Astrocyte (in vitro differentiated cells and primary cell): ENCODE results near the gene ERC1. TPM values are rescaled to one million over a fixed set of nuclear protein-coding genes. Genes with fewer than 3 reads are reported as not detected.

Experiments used
- DNase-seq: peaks from one replicate; pipeline ENCODE4 v3.0.0-alpha.2; 2010; ENCODE audit warnings: low read depth
- FAIRE-seq: peaks from 2 replicates; lab custom pipeline; 2011; peaks lifted over from hg19 to GRCh38; lab: Jason Lieb, UNC
- H2AFZ ChIP-seq: 2 replicates; pipeline ENCODE4 v1.6.0; 2012; ENCODE audit warnings: low read depth, low read length, inconsistent platforms
- H3K27ac ChIP-seq: 2 replicates; pipeline ENCODE4 v1.5.1; 2011; ENCODE audit warnings: low read depth, low read length, inconsistent platforms
- H3K27me3 ChIP-seq: 2 replicates; pipeline ENCODE4 v1.6.0; 2011; ENCODE audit warnings: low read length, inconsistent platforms; ENCODE audit not compliant: insufficient read depth
- H3K36me3 ChIP-seq: 2 replicates; pipeline ENCODE4 v1.5.1; 2011; ENCODE audit warnings: low read length, inconsistent platforms; ENCODE audit not compliant: insufficient read depth
- H3K4me1 ChIP-seq: 2 replicates; pipeline ENCODE4 v1.5.1; 2011; ENCODE audit warnings: low read length, inconsistent platforms; ENCODE audit not compliant: insufficient read depth
- H3K4me2 ChIP-seq: 2 replicates; pipeline ENCODE4 v1.6.0; 2012; ENCODE audit warnings: low read length, inconsistent platforms
- H3K4me3 ChIP-seq: 2 replicates; pipeline ENCODE4 v1.5.1; 2011; ENCODE audit warnings: low read depth, mild to moderate bottlenecking, low read length, inconsistent platforms; ENCODE audit not compliant: insufficient read depth
- H3K79me2 ChIP-seq: 2 replicates; pipeline ENCODE4 v1.6.0; 2012; ENCODE audit warnings: mild to moderate bottlenecking, low read length, inconsistent platforms; ENCODE audit not compliant: insufficient read depth
- H3K9ac ChIP-seq: 2 replicates; pipeline ENCODE4 v1.6.0; 2012; ENCODE audit warnings: mild to moderate bottlenecking, low read length, inconsistent platforms
- H3K9me3 ChIP-seq: 2 replicates; pipeline ENCODE4 v1.5.1; 2012; ENCODE audit warnings: low read depth, mild to moderate bottlenecking, low read length, inconsistent platforms; ENCODE audit not compliant: insufficient read depth
- H4K20me1 ChIP-seq: 2 replicates; pipeline ENCODE4 v1.6.0; 2012; ENCODE audit warnings: low read length, inconsistent platforms; ENCODE audit not compliant: insufficient read depth
- H3K27ac Mint-ChIP-seq: one replicate; pipeline ENCODE4 v1.8.0; 2021; ENCODE audit warnings: mild to moderate bottlenecking, mixed read lengths; ENCODE audit not compliant: unreplicated experiment
- H3K27me3 Mint-ChIP-seq: one replicate; pipeline ENCODE4 v1.8.0; 2021; ENCODE audit warnings: low read depth, mixed read lengths; ENCODE audit not compliant: unreplicated experiment
- H3K36me3 Mint-ChIP-seq: one replicate; pipeline ENCODE4 v1.8.0; 2021; ENCODE audit warnings: low read depth, mixed read lengths; ENCODE audit not compliant: unreplicated experiment
- H3K4me1 Mint-ChIP-seq: one replicate; pipeline ENCODE4 v1.8.0; 2021; ENCODE audit warnings: low read depth, mixed read lengths; ENCODE audit not compliant: unreplicated experiment
- H3K4me3 Mint-ChIP-seq: one replicate; pipeline ENCODE4 v1.8.0; 2021; ENCODE audit warnings: mild to moderate bottlenecking, moderate library complexity, mixed read lengths; ENCODE audit not compliant: unreplicated experiment
- H3K9me3 Mint-ChIP-seq: one replicate; pipeline ENCODE4 v1.8.0; 2021; ENCODE audit warnings: mild to moderate bottlenecking, mixed read lengths; ENCODE audit not compliant: unreplicated experiment
- EZH2 ChIP-seq: IDR thresholded peaks from 2 replicates; pipeline ENCODE4 v1.6.1; 2012; ENCODE audit warnings: mild to moderate bottlenecking, low read length, inconsistent platforms; ENCODE audit not compliant: insufficient read depth
- total RNA-seq: library from RNA; stranded (reverse); gene quantifications from 2 replicates; pipeline ENCODE4 v1.2.1, GENCODE V29; 2021
- TF ChIP-seq, protein P1 (sequence below): IDR thresholded peaks from 2 replicates; pipeline ENCODE4 v1.5.1; 2011; ENCODE audit warnings: low read depth, mild to moderate bottlenecking, inconsistent platforms, low read length, moderate library complexity; ENCODE audit not compliant: insufficient read depth

The ERC1 gene
- total RNA-seq, 1 donor from 2014 or later, result 67.1 TPM

GRCh38 chr12:1467710-1468109, 476.7 kb downstream of the ERC1 start:
- FAIRE-seq, result no peak

GRCh38 chr12:1469070-1469469, 478.0 kb downstream of the ERC1 start:
- Histone ChIP-seq H3K4me1 (peaks cover 31% of the 10 kb centered on the region), H3K9me3 (no peaks in the 10 kb centered on the region), H3K4me2 (no peak overlapping the region), H3K27ac (no peak overlapping the region), H3K79me2 (no peaks in the 10 kb centered on the region), H3K36me3 (no peaks in the 10 kb centered on the region), H2AFZ (no peak overlapping the region), H3K27me3 (no peaks in the 10 kb centered on the region), H3K9ac (no peak overlapping the region), H4K20me1 (no peaks in the 10 kb centered on the region), H3K4me3 (no peak overlapping the region)
- DNase-seq, result no peak
- no peak for FAIRE-seq
- H3K27ac Mint-ChIP-seq, result no peak overlapping the region
- H3K36me3 Mint-ChIP-seq, result peaks cover 19% of the 10 kb centered on the region
- TF ChIP-seq, protein P1, sequence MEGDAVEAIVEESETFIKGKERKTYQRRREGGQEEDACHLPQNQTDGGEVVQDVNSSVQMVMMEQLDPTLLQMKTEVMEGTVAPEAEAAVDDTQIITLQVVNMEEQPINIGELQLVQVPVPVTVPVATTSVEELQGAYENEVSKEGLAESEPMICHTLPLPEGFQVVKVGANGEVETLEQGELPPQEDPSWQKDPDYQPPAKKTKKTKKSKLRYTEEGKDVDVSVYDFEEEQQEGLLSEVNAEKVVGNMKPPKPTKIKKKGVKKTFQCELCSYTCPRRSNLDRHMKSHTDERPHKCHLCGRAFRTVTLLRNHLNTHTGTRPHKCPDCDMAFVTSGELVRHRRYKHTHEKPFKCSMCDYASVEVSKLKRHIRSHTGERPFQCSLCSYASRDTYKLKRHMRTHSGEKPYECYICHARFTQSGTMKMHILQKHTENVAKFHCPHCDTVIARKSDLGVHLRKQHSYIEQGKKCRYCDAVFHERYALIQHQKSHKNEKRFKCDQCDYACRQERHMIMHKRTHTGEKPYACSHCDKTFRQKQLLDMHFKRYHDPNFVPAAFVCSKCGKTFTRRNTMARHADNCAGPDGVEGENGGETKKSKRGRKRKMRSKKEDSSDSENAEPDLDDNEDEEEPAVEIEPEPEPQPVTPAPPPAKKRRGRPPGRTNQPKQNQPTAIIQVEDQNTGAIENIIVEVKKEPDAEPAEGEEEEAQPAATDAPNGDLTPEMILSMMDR, result no peak
- no peak for TF ChIP-seq EZH2
- no peaks in the 10 kb centered on the region for H3K9me3 Mint-ChIP-seq
- H3K27me3 Mint-ChIP-seq, result no peaks in the 10 kb centered on the region
- peaks cover 20% of the 10 kb centered on the region for H3K4me1 Mint-ChIP-seq
- no peak overlapping the region for H3K4me3 Mint-ChIP-seq

More at GRCh38 chr12:1467710-1468109, 476.7 kb downstream of the ERC1 start:
- DNase-seq, result no peak
- no peak overlapping the region for H3K4me3 ChIP-seq
- Mint-ChIP-seq H3K4me3 (no peak overlapping the region), H3K27me3 (no peaks in the 10 kb centered on the region), H3K9me3 (no peaks in the 10 kb centered on the region), H3K36me3 (peaks cover 19% of the 10 kb centered on the region), H3K27ac (no peak overlapping the region), H3K4me1 (peaks cover 14% of the 10 kb centered on the region)
- no peaks in the 10 kb centered on the region for H3K36me3 ChIP-seq
- TF ChIP-seq, protein P1, result no peak
- TF ChIP-seq EZH2, result no peak
- H3K79me2 ChIP-seq, result no peaks in the 10 kb centered on the region
- H3K27ac ChIP-seq, result no peak overlapping the region
- H3K4me1 ChIP-seq, result peaks cover 22% of the 10 kb centered on the region
- H3K4me2 ChIP-seq, result no peak overlapping the region
- H3K9me3 ChIP-seq, result no peaks in the 10 kb centered on the region
- no peaks in the 10 kb centered on the region for H3K27me3 ChIP-seq
- no peaks in the 10 kb centered on the region for H4K20me1 ChIP-seq
- H3K9ac ChIP-seq, result no peak overlapping the region
- no peak overlapping the region for H2AFZ ChIP-seq

DNA sequence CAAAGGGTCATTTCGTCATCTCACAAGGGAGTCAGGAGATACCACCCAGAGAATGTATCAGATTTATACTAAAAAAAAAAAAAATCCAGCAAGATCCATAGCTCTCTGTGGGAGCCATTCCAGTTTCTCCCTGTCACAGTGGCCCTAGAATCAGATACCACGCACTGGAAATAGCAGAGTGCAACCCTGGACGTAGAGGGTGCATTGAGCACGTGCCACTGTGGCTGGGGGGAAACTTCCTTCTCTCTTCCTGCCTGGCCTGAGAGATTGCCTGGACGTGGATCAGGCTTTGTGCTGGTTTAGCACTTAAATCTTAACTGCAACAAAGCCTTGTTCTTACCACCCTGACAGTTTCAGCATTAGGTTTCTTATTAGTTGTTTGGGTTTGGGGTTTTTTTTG, 479.0 kb downstream of the ERC1 start:
- DNase-seq (no peak), FAIRE-seq (no peak)
- peaks cover 15% of the 10 kb centered on the region for H3K36me3 Mint-ChIP-seq
- no peaks in the 10 kb centered on the region for H3K27me3 Mint-ChIP-seq
- H3K9me3 Mint-ChIP-seq, result no peaks in the 10 kb centered on the region
- Histone ChIP-seq H3K4me2 (no peak overlapping the region), H3K27me3 (no peaks in the 10 kb centered on the region), H3K79me2 (no peaks in the 10 kb centered on the region), H3K4me1 (peaks cover 38% of the 10 kb centered on the region), H4K20me1 (no peaks in the 10 kb centered on the region), H3K4me3 (no peak overlapping the region), H3K9ac (peak overlapping the region; percentile 5), H3K27ac (no peak overlapping the region), H3K9me3 (no peaks in the 10 kb centered on the region), H3K36me3 (no peaks in the 10 kb centered on the region), H2AFZ (no peak overlapping the region)
- H3K27ac Mint-ChIP-seq, result no peak overlapping the region
- H3K4me1 Mint-ChIP-seq, result peaks cover 20% of the 10 kb centered on the region
- H3K4me3 Mint-ChIP-seq, result no peak overlapping the region
- TF ChIP-seq EZH2, result no peak
- TF ChIP-seq, protein P1, result no peak
